ENCODE measurements around the gene DSCAM. TPM values are rescaled to one million over a fixed set of nuclear protein-coding genes. Genes with fewer than 3 reads are reported as not detected.

The DSCAM gene
- total RNA-seq, 1 donor from 2014 or later, result not detected

GRCh38 chr21:40732253-40733023 is 114.5 kb downstream of the DSCAM start:
- TF ChIP-seq, protein P1, sequence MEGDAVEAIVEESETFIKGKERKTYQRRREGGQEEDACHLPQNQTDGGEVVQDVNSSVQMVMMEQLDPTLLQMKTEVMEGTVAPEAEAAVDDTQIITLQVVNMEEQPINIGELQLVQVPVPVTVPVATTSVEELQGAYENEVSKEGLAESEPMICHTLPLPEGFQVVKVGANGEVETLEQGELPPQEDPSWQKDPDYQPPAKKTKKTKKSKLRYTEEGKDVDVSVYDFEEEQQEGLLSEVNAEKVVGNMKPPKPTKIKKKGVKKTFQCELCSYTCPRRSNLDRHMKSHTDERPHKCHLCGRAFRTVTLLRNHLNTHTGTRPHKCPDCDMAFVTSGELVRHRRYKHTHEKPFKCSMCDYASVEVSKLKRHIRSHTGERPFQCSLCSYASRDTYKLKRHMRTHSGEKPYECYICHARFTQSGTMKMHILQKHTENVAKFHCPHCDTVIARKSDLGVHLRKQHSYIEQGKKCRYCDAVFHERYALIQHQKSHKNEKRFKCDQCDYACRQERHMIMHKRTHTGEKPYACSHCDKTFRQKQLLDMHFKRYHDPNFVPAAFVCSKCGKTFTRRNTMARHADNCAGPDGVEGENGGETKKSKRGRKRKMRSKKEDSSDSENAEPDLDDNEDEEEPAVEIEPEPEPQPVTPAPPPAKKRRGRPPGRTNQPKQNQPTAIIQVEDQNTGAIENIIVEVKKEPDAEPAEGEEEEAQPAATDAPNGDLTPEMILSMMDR (IDR thresholded peaks at IDR 0.05), result no peak
- TF ChIP-seq EZH2phosphoT487 (IDR thresholded peaks at IDR 0.05), result no peak
- no peak for TF ChIP-seq EZH2 (IDR thresholded peaks at IDR 0.05)
- no peak overlapping the region for H3K4me3 Mint-ChIP-seq

GRCh38 chr21:40731206-40731605 is 115.8 kb downstream of the DSCAM start:
- no peak overlapping the region for H3K4me3 ChIP-seq
- Mint-ChIP-seq H3K4me1 (peaks cover 17% of the 10 kb centered on the region), H3K4me3 (no peak overlapping the region), H3K36me3 (no peaks in the 10 kb centered on the region), H3K27me3 (ENCODE audit: insufficient read depth, low read depth) (peaks cover 3% of the 10 kb centered on the region), H3K27ac (no peak overlapping the region), H3K9me3 (no peaks in the 10 kb centered on the region)
- H3K4me2 ChIP-seq, result no peak overlapping the region
- no peak overlapping the region for H3K9ac ChIP-seq
- H3F3A ChIP-seq (ENCODE audit: low read depth), result no peaks in the 10 kb centered on the region
- no peaks in the 10 kb centered on the region for H4K20me1 ChIP-seq (ENCODE audit: low read depth)
- H2AFZ ChIP-seq (replicated peaks), result no peak overlapping the region
- no peaks in the 10 kb centered on the region for H3K9me3 ChIP-seq (ENCODE audit: low read depth)
- H3K4me1 ChIP-seq, result no peaks in the 10 kb centered on the region
- DNase-seq (ENCODE audit: low spot score), result no peak
- H3K27ac ChIP-seq, result no peak overlapping the region
- H3K79me2 ChIP-seq (ENCODE audit: low read depth), result no peaks in the 10 kb centered on the region
- no peaks in the 10 kb centered on the region for H3K27me3 ChIP-seq
- TF ChIP-seq EZH2 (IDR thresholded peaks at IDR 0.05), result no peak
- TF ChIP-seq, protein P1 (IDR thresholded peaks at IDR 0.05), result no peak
- no peak for TF ChIP-seq EZH2phosphoT487 (IDR thresholded peaks at IDR 0.05)
- no peaks in the 10 kb centered on the region for H3K36me3 ChIP-seq

More at GRCh38 chr21:40732253-40733023, 114.5 kb downstream of the DSCAM start:
- Mint-ChIP-seq H3K4me1 (peaks cover 17% of the 10 kb centered on the region), H3K9me3 (no peaks in the 10 kb centered on the region), H3K27ac (no peak overlapping the region), H3K27me3 (ENCODE audit: insufficient read depth, low read depth) (peaks cover 3% of the 10 kb centered on the region), H3K36me3 (no peaks in the 10 kb centered on the region)
- no peak overlapping the region for H2AFZ ChIP-seq (replicated peaks)
- H3K4me3 ChIP-seq, result no peak overlapping the region
- no peaks in the 10 kb centered on the region for H3K4me1 ChIP-seq
- H3K79me2 ChIP-seq (ENCODE audit: low read depth), result no peaks in the 10 kb centered on the region
- no peak overlapping the region for H3K9ac ChIP-seq
- no peaks in the 10 kb centered on the region for H3K36me3 ChIP-seq
- no peaks in the 10 kb centered on the region for H3K27me3 ChIP-seq
- H3K4me2 ChIP-seq, result no peak overlapping the region
- no peaks in the 10 kb centered on the region for H4K20me1 ChIP-seq (ENCODE audit: low read depth)
- no peak for DNase-seq (ENCODE audit: low spot score)
- H3K9me3 ChIP-seq (ENCODE audit: low read depth), result no peaks in the 10 kb centered on the region
- H3K27ac ChIP-seq, result no peak overlapping the region
- H3F3A ChIP-seq (ENCODE audit: low read depth), result no peaks in the 10 kb centered on the region

GRCh38 chr21:40730426-40730800 is 116.5 kb downstream of the DSCAM start:
- Histone ChIP-seq H3F3A (ENCODE audit: low read depth) (no peaks in the 10 kb centered on the region), H4K20me1 (ENCODE audit: low read depth) (no peaks in the 10 kb centered on the region), H3K9me3 (ENCODE audit: low read depth) (no peaks in the 10 kb centered on the region), H3K4me1 (no peaks in the 10 kb centered on the region), H3K79me2 (ENCODE audit: low read depth) (no peaks in the 10 kb centered on the region), H3K4me2 (no peak overlapping the region), H2AFZ (replicated peaks) (no peak overlapping the region), H3K27ac (no peak overlapping the region), H3K27me3 (no peaks in the 10 kb centered on the region), H3K36me3 (no peaks in the 10 kb centered on the region), H3K4me3 (no peak overlapping the region), H3K9ac (no peak overlapping the region)
- no peak for DNase-seq (ENCODE audit: low spot score)
- Mint-ChIP-seq H3K9me3 (no peaks in the 10 kb centered on the region), H3K4me1 (peaks cover 17% of the 10 kb centered on the region), H3K27me3 (ENCODE audit: insufficient read depth, low read depth) (peaks cover 3% of the 10 kb centered on the region), H3K4me3 (no peak overlapping the region), H3K27ac (no peak overlapping the region), H3K36me3 (no peaks in the 10 kb centered on the region)
- no peak for TF ChIP-seq EZH2 (IDR thresholded peaks at IDR 0.05)
- no peak for TF ChIP-seq EZH2phosphoT487 (IDR thresholded peaks at IDR 0.05)
- TF ChIP-seq, protein P1 (IDR thresholded peaks at IDR 0.05), result no peak
